Natural killer cell (primary cell): ENCODE data around the gene MSMB. TPM values are rescaled to one million over a fixed set of nuclear protein-coding genes. Genes with fewer than 3 reads are reported as not detected.

Experiments used
- ATAC-seq, 3 donors: fragments of 150-1000 bp in 2 of 3; fragments of 200-7000 bp in 1 of 3; cut with Tn5 transposase; 1 replicate in 1 of 3; 2 replicates in 2 of 3; pipeline ENCODE4 v1.10.0; 2021; ENCODE audit warnings: mild to moderate bottlenecking in 2 of 3, moderate library complexity in 2 of 3
- DNase-seq, 2 donors: peaks; one replicate each; pipeline versions ENCODE4 v3.0.0 to v3.0.0-alpha.2; 2013 to 2021; ENCODE audit warnings: mixed read lengths in 1 of 2
- H3K27ac ChIP-seq: one replicate; pipeline ENCODE4 v1.5.1; 2013; ENCODE audit warnings: mild to moderate bottlenecking, low read length
- H3K27me3 ChIP-seq: one replicate; pipeline ENCODE4 v1.6.1; 2013; ENCODE audit warnings: low read length; ENCODE audit not compliant: control insufficient read depth, insufficient read depth
- H3K36me3 ChIP-seq: one replicate; pipeline ENCODE4 v1.6.1; 2013; ENCODE audit warnings: low read length; ENCODE audit not compliant: control insufficient read depth, insufficient read depth
- H3K4me1 ChIP-seq: one replicate; pipeline ENCODE4 v1.6.1; 2013; ENCODE audit warnings: low read length; ENCODE audit not compliant: control insufficient read depth, insufficient read depth
- H3K4me3 ChIP-seq: one replicate; pipeline ENCODE4 v1.5.1; 2013; ENCODE audit warnings: low read length
- H3K9me3 ChIP-seq: one replicate; pipeline ENCODE4 v1.6.1; 2013; ENCODE audit warnings: low read length; ENCODE audit not compliant: control insufficient read depth, insufficient read depth
- H3K27ac Mint-ChIP-seq, 2 donors: one replicate each; pipeline ENCODE4 v1.8.0; 2022; ENCODE audit warnings: mild to moderate bottlenecking in 2 of 2, mixed read lengths in 2 of 2, moderate library complexity in 1 of 2
- H3K27me3 Mint-ChIP-seq, 2 donors: one replicate each; pipeline ENCODE4 v1.8.0; 2022; ENCODE audit warnings: low read depth in 2 of 2, mixed read lengths in 2 of 2
- H3K36me3 Mint-ChIP-seq: one replicate; pipeline ENCODE4 v1.8.0; 2022; ENCODE audit warnings: mixed read lengths
- H3K4me1 Mint-ChIP-seq, 2 donors: one replicate each; pipeline ENCODE4 v1.8.0; 2022; ENCODE audit warnings: mixed read lengths in 2 of 2
- H3K4me3 Mint-ChIP-seq: one replicate; pipeline ENCODE4 v1.8.0; 2022; ENCODE audit warnings: mild to moderate bottlenecking, moderate library complexity, mixed read lengths
- H3K9me3 Mint-ChIP-seq, 2 donors: one replicate each; pipeline ENCODE4 v1.8.0; 2022; ENCODE audit warnings: mixed read lengths in 2 of 2
- WGBS: methylation state at CpG from one replicate; pipeline ENCODE4 v1.1.7; 2013; ENCODE audit warnings: missing lambda C conversion rate; ENCODE audit not compliant: insufficient coverage; 5-methylcytosine and 5-hydroxymethylcytosine counted together
- intact Hi-C: fragments of 100-400 bp; cut with micrococcal nuclease; formaldehyde crosslinking; loops from one replicate; pipeline ENCODE4 v1.14.2; 2022
- total RNA-seq, 4 donors: library from RNA; stranded (reverse); fragments of 120-200 nt in 1 of 4; gene quantifications; one replicate each; pipeline versions ENCODE4 v1.2.3 to v1.2.4, GENCODE V29; 2013 to 2022
- TF ChIP-seq, protein P1 (sequence below): fragments of 200-600 bp; IDR thresholded peaks from one replicate; pipeline ENCODE4 v1.8.0; 2022; ENCODE audit warnings: antibody characterized with exemption

MSMB gene
- total RNA-seq, 3 donors from 2014 or later (not counting 1 experiment from before 2014, with no cell fraction given), result not detected

GRCh38 chr10:46057038-46057437 is 11.0 kb upstream of the MSMB start:
- intact Hi-C loops, result no loop called here
- no peaks in the 10 kb centered on the region for H3K36me3 ChIP-seq
- H3K9me3 Mint-ChIP-seq, result peaks cover 3% of the 10 kb centered on the region in 2 donors
- H3K4me1 ChIP-seq, result no peaks in the 10 kb centered on the region
- DNase-seq (no peak), ATAC-seq (no peak)
- peaks cover 0 to 7% of the 10 kb centered on the region in 2 donors for H3K4me1 Mint-ChIP-seq
- peaks cover 12% of the 10 kb centered on the region for H3K36me3 Mint-ChIP-seq
- no peaks in the 10 kb centered on the region for H3K27me3 ChIP-seq
- no peak overlapping the region for H3K4me3 ChIP-seq
- H3K27ac Mint-ChIP-seq, result no peak overlapping the region
- TF ChIP-seq, protein P1, sequence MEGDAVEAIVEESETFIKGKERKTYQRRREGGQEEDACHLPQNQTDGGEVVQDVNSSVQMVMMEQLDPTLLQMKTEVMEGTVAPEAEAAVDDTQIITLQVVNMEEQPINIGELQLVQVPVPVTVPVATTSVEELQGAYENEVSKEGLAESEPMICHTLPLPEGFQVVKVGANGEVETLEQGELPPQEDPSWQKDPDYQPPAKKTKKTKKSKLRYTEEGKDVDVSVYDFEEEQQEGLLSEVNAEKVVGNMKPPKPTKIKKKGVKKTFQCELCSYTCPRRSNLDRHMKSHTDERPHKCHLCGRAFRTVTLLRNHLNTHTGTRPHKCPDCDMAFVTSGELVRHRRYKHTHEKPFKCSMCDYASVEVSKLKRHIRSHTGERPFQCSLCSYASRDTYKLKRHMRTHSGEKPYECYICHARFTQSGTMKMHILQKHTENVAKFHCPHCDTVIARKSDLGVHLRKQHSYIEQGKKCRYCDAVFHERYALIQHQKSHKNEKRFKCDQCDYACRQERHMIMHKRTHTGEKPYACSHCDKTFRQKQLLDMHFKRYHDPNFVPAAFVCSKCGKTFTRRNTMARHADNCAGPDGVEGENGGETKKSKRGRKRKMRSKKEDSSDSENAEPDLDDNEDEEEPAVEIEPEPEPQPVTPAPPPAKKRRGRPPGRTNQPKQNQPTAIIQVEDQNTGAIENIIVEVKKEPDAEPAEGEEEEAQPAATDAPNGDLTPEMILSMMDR, result no peak
- H3K27ac ChIP-seq, result no peak overlapping the region
- H3K9me3 ChIP-seq, result peaks cover 4% of the 10 kb centered on the region
- H3K4me3 Mint-ChIP-seq, result no peak overlapping the region
- H3K27me3 Mint-ChIP-seq, result peaks cover 0 to 11% of the 10 kb centered on the region in 2 donors

DNA sequence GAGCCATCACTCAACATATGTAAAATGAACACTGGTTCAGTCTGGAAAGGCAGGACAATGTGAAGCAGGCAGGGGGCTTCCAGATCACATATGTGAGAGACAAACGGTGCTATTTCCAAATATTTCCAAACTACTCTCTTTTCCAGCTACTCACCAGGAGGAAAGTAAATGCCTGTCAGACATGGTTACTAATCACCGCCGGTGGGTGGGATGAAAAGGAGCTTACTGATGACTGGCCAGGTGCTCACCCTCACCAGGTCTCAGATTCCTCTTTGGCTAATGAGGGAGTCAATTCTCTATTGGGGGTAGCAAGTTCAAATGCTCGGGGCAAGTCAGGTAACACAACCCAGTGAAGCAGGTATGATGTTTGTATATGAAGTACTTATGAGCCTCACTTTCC is 9.7 kb upstream of the MSMB start:
- Histone ChIP-seq H3K27me3 (no peaks in the 10 kb centered on the region), H3K27ac (no peak overlapping the region), H3K9me3 (peaks cover 4% of the 10 kb centered on the region), H3K4me1 (no peaks in the 10 kb centered on the region), H3K36me3 (no peaks in the 10 kb centered on the region), H3K4me3 (no peak overlapping the region)
- Mint-ChIP-seq H3K36me3 (peaks cover 12% of the 10 kb centered on the region), H3K9me3 (peaks cover 3% of the 10 kb centered on the region in 2 donors), H3K27me3 (peaks cover 5 to 16% of the 10 kb centered on the region in 2 donors), H3K4me3 (no peak overlapping the region), H3K4me1 (peaks cover 0 to 10% of the 10 kb centered on the region in 2 donors), H3K27ac (no peak overlapping the region)
- 97% methylated on average over 3 of the region's 4 CpGs for WGBS
- TF ChIP-seq, protein P1, result no peak
- ATAC-seq, result no peak
- DNase-seq, result no peak
- intact Hi-C loops, result no loop called here

DNA sequence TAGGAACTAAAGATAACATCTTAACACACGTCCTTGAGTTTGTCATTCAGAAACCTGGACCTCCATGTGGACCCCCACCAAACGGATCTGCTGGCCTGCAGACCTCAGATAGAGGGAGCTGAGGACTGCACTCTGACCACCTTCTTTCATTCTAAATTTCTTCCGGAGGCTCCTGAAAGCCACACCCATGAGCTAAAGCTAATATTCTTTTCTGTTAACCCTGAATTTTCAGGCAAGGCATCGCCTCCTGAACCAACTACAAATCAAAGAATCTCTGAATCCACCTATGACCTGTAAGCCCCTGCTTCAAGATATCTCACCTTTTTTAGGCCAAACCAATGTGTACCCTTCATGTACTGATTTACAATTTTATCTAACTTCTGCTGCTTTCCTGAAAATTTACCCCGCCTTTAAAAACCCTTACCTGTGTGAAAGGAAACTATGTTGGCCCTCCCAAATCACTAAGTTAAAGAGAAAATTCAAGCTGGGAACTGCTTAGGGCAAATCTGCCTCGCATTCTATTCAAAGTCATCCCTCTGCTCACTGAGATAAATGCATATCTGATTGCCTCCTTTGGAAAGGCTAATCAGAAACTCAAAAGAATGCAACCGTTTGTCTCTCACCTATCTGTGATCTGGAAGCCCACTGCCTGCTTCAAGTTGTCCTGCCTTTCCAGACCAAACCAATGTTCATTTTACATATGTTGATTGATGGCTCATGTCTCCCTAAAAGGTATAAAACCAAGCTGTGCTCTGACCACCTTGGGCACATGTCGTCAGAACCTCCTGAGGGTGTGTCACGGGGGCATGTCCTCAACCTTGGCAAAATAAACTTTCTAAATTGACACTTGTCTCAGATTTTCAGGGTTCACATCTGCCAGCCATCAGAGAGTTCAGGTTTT is 7.7 kb upstream of the MSMB start:
- Histone ChIP-seq H3K4me3 (no peak overlapping the region), H3K4me1 (no peaks in the 10 kb centered on the region), H3K9me3 (peaks cover 4% of the 10 kb centered on the region), H3K36me3 (no peaks in the 10 kb centered on the region), H3K27me3 (no peaks in the 10 kb centered on the region), H3K27ac (no peak overlapping the region)
- H3K36me3 Mint-ChIP-seq, result peaks cover 12% of the 10 kb centered on the region
- TF ChIP-seq, protein P1, result no peak
- H3K4me1 Mint-ChIP-seq, result peaks cover 0 to 13% of the 10 kb centered on the region in 2 donors
- intact Hi-C loops, result no loop called here
- H3K9me3 Mint-ChIP-seq, result peaks cover 3% of the 10 kb centered on the region in 2 donors
- DNase-seq (no peak), ATAC-seq (no peak)
- WGBS, result 85% methylated on average over 9 of the region's 9 CpGs
- no peak overlapping the region for H3K27ac Mint-ChIP-seq
- peaks cover 5 to 16% of the 10 kb centered on the region in 2 donors for H3K27me3 Mint-ChIP-seq
- H3K4me3 Mint-ChIP-seq, result no peak overlapping the region
